Fibroblast of skin of back (primary cell): ENCODE results near the gene GJA4.

Experiments used
- DNase-seq: peaks from one replicate; pipeline ENCODE4 v3.0.0-alpha.2; 2013

The GJA4 gene

GRCh38 chr1:34840426-34840825 is 47.6 kb downstream of the GJA4 start:
- no peak for DNase-seq

- DNase-seq, result no peak
Observed at GRCh38 chr1:34842073-34842472, 49.3 kb downstream of the GJA4 start.

GRCh38 chr1:34842952-34843371 is 50.2 kb downstream of the GJA4 start:
- no peak for DNase-seq

- no peak for DNase-seq
Observed at GRCh38 chr1:34843392-34844251, 50.8 kb downstream of the GJA4 start.

GRCh38 chr1:34844252-34844634 is 51.4 kb downstream of the GJA4 start:
- no peak for DNase-seq
